GM18870 (cell line): ENCODE data around the gene STOML1.
"Not testable (repeated sequence)": the region's sequence is repeated elsewhere in the genome, so short reads cannot be mapped to it uniquely, and the experiment has no call there.

Source experiments
- ATAC-seq: cut with Tn5 transposase; IDR thresholded peaks from one replicate; pipeline ENCODE4 v1.9.1; 2021; ENCODE audit warnings: moderate library complexity; ENCODE audit not compliant: unreplicated experiment

Gene STOML1

GRCh38 chr15:73988445-73988969 lies 3.6 kb downstream of the STOML1 start:
- ATAC-seq = no peak

GRCh38 chr15:73987681-73988444 lies 4.2 kb downstream of the STOML1 start:
- no peak for ATAC-seq

GRCh38 chr15:73987250-73987649 lies 4.8 kb downstream of the STOML1 start:
- no peak for ATAC-seq

GRCh38 chr15:73986776-73987056 lies 5.4 kb downstream of the STOML1 start:
- ATAC-seq = no peak

GRCh38 chr15:73986055-73986775 lies 5.9 kb downstream of the STOML1 start:
- no peak for ATAC-seq

GRCh38 chr15:73985101-73985873 lies 6.8 kb downstream of the STOML1 start:
- no peak for ATAC-seq

GRCh38 chr15:73984208-73984979 lies 7.7 kb downstream of the STOML1 start:
- no peak for ATAC-seq

GRCh38 chr15:73983773-73984172 lies 8.3 kb downstream of the STOML1 start:
- no peak for ATAC-seq

- no peak for ATAC-seq
These were observed 8.8 kb downstream of the STOML1 start for GRCh38 chr15:73983211-73983727.

- no peak for ATAC-seq
These were observed 9.7 kb downstream of the STOML1 start for GRCh38 chr15:73982222-73982962.

GRCh38 chr15:73981761-73982221 lies 10.3 kb downstream of the STOML1 start:
- no peak for ATAC-seq

GRCh38 chr15:73979636-73980035 lies 12.5 kb downstream of the STOML1 start:
- no peak for ATAC-seq

GRCh38 chr15:73978896-73979295 lies 13.2 kb downstream of the STOML1 start:
- ATAC-seq = no peak

- not testable (repeated sequence) for ATAC-seq
These were observed 16.5 kb downstream of the STOML1 start for GRCh38 chr15:73975440-73976125.

- not testable (repeated sequence) for ATAC-seq
These were observed 18.4 kb downstream of the STOML1 start for GRCh38 chr15:73973683-73974200.

- no peak for ATAC-seq
These were observed 19.0 kb downstream of the STOML1 start for GRCh38 chr15:73972984-73973682.

GRCh38 chr15:73969151-73969759 lies 22.8 kb downstream of the STOML1 start:
- ATAC-seq = no peak

- no peak for ATAC-seq
These were observed 23.6 kb downstream of the STOML1 start for GRCh38 chr15:73968461-73968860.
